HG03442 (cell line): Measurements from ENCODE around the gene LMO4.
A peak's percentile ranks its signal among the peaks of the same experiment; 100 is the strongest.

Experiments
- ATAC-seq: cut with Tn5 transposase; IDR thresholded peaks from one replicate; pipeline ENCODE4 v1.9.1; 2021; ENCODE audit warnings: mild to moderate bottlenecking, moderate library complexity; ENCODE audit not compliant: unreplicated experiment

Gene LMO4

GRCh38 chr1:87356591-87356990, 27.9 kb downstream of the LMO4 start:
- ATAC-seq: no peak

GRCh38 chr1:87358219-87358618, 29.5 kb downstream of the LMO4 start:
- ATAC-seq: no peak

GRCh38 chr1:87359586-87359985, 30.9 kb downstream of the LMO4 start:
- ATAC-seq: no peak

GRCh38 chr1:87362063-87362833, 33.6 kb downstream of the LMO4 start:
- ATAC-seq: peak; percentile 60

- no peak for ATAC-seq
Observed at GRCh38 chr1:87362834-87363426, 34.2 kb downstream of the LMO4 start.

GRCh38 chr1:87367549-87367948, 38.9 kb downstream of the LMO4 start:
- no peak for ATAC-seq

GRCh38 chr1:87368907-87369306, 40.2 kb downstream of the LMO4 start:
- no peak for ATAC-seq

GRCh38 chr1:87369736-87370478, 41.2 kb downstream of the LMO4 start:
- ATAC-seq: no peak

- ATAC-seq: no peak
Observed at GRCh38 chr1:87370544-87370943, 41.9 kb downstream of the LMO4 start.

- no peak for ATAC-seq
Observed at GRCh38 chr1:87379306-87379705, 50.6 kb downstream of the LMO4 start.

GRCh38 chr1:87386217-87386790, 57.6 kb downstream of the LMO4 start:
- ATAC-seq: no peak

GRCh38 chr1:87388411-87388810, 59.7 kb downstream of the LMO4 start:
- ATAC-seq: no peak

GRCh38 chr1:87389011-87389410, 60.3 kb downstream of the LMO4 start:
- ATAC-seq: no peak

GRCh38 chr1:87389546-87389945, 60.9 kb downstream of the LMO4 start:
- no peak for ATAC-seq

- ATAC-seq: no peak
Observed at GRCh38 chr1:87392248-87393192, 63.8 kb downstream of the LMO4 start.

GRCh38 chr1:87393445-87394085, 64.9 kb downstream of the LMO4 start:
- ATAC-seq: no peak

GRCh38 chr1:87394513-87394912, 65.8 kb downstream of the LMO4 start:
- no peak for ATAC-seq

- no peak for ATAC-seq
Observed at GRCh38 chr1:87394982-87395381, 66.3 kb downstream of the LMO4 start.
